ENCODE measurements around the gene CCDC43.
"Not testable (repeated sequence)": the region's sequence is repeated elsewhere in the genome, so short reads cannot be mapped to it uniquely, and the experiment has no call there.

CCDC43 gene

GRCh38 chr17:44672479-44673093 lies 17.0 kb downstream of the CCDC43 start:
- DNase-seq (ENCODE audit: low spot score), result no peak

- no peak for DNase-seq (ENCODE audit: low spot score)
These were observed 23.6 kb downstream of the CCDC43 start for GRCh38 chr17:44666006-44666405.

- no peak for DNase-seq (ENCODE audit: low spot score)
These were observed 24.7 kb downstream of the CCDC43 start for GRCh38 chr17:44664867-44665266.

GRCh38 chr17:44663095-44663494 lies 26.5 kb downstream of the CCDC43 start:
- no peak for DNase-seq (ENCODE audit: low spot score)

GRCh38 chr17:44661835-44662234 lies 27.7 kb downstream of the CCDC43 start:
- DNase-seq (ENCODE audit: low spot score), result no peak

GRCh38 chr17:44655983-44656710 lies 33.4 kb downstream of the CCDC43 start, which contains the start of gene MEIOC:
TSS of gene MEIOC (plus strand) at chr17:44656468. CDS start at chr17:44656614, 146 bp downstream.
- DNase-seq (ENCODE audit: low spot score), result no peak

- DNase-seq (ENCODE audit: low spot score), result no peak
These were observed 35.6 kb downstream of the CCDC43 start for GRCh38 chr17:44653954-44654353.

- no peak for DNase-seq (ENCODE audit: low spot score)
These were observed 36.2 kb downstream of the CCDC43 start for GRCh38 chr17:44653384-44653783.

- DNase-seq (ENCODE audit: low spot score), result no peak
These were observed 36.8 kb downstream of the CCDC43 start for GRCh38 chr17:44652727-44653126.

- DNase-seq (ENCODE audit: low spot score), result no peak
These were observed 38.3 kb downstream of the CCDC43 start for GRCh38 chr17:44651228-44651627.

GRCh38 chr17:44648963-44649362 lies 40.6 kb downstream of the CCDC43 start:
- DNase-seq (ENCODE audit: low spot score), result no peak

GRCh38 chr17:44647736-44648135 lies 41.8 kb downstream of the CCDC43 start:
- DNase-seq (ENCODE audit: low spot score), result no peak

- DNase-seq (ENCODE audit: low spot score), result no peak
These were observed 43.3 kb downstream of the CCDC43 start for GRCh38 chr17:44646280-44646679.

GRCh38 chr17:44645341-44645740 lies 44.2 kb downstream of the CCDC43 start:
- DNase-seq (ENCODE audit: low spot score), result no peak

- DNase-seq (ENCODE audit: low spot score), result no peak
These were observed 46.7 kb downstream of the CCDC43 start for GRCh38 chr17:44642834-44643233.

GRCh38 chr17:44637066-44637465 lies 52.5 kb downstream of the CCDC43 start:
- DNase-seq (ENCODE audit: low spot score), result no peak

GRCh38 chr17:44636562-44636961 lies 53.0 kb downstream of the CCDC43 start:
- peak; percentile 56 for DNase-seq (ENCODE audit: low spot score)

- DNase-seq (ENCODE audit: low spot score), result not testable (repeated sequence)
These were observed 55.2 kb downstream of the CCDC43 start for GRCh38 chr17:44634401-44634800.

- no peak for DNase-seq (ENCODE audit: low spot score)
These were observed 55.6 kb downstream of the CCDC43 start for GRCh38 chr17:44633998-44634397.

- no peak for DNase-seq (ENCODE audit: low spot score)
These were observed 58.9 kb downstream of the CCDC43 start for GRCh38 chr17:44630703-44631102.

- DNase-seq (ENCODE audit: low spot score), result no peak
These were observed 60.3 kb downstream of the CCDC43 start for GRCh38 chr17:44629314-44629713.

GRCh38 chr17:44628243-44629188 lies 61.1 kb downstream of the CCDC43 start:
- no peak for DNase-seq (ENCODE audit: low spot score)
